Omental fat pad (tissue), 4 donors: ENCODE results near the gene PAQR5. TPM values are rescaled to one million over a fixed set of nuclear protein-coding genes. Genes with fewer than 3 reads are reported as not detected.

Experiments used
- ATAC-seq: fragments of 150-250 bp; one replicate; pipeline ENCODE4 v1.9.1; 2016; ENCODE audit warnings: mild to moderate bottlenecking, moderate library complexity; ENCODE audit not compliant: low FRiP score
- DNase-seq: peaks from one replicate; pipeline ENCODE4 v3.0.0-alpha.2; 2019; ENCODE audit warnings: low spot score
- CTCF ChIP-seq, 3 donors: fragments of 450-650 bp; IDR thresholded peaks; one replicate each; pipeline ENCODE4 v1.5.1; 2016 to 2017; ENCODE audit warnings: antibody characterized with exemption in 3 of 3, mild to moderate bottlenecking in 3 of 3, moderate library complexity in 2 of 3
- total RNA-seq, 4 donors: library from RNA; depleted of rRNA; stranded (reverse); fragments of >200 nt; gene quantifications; one replicate each; pipeline ENCODE4 v1.1.0, GENCODE V29; 2016

The PAQR5 gene
- total RNA-seq, 4 donors from 2014 or later, result 0.47 to 11.9 (median 0.86) TPM

GRCh38 chr15:69340243-69340900, 41.7 kb downstream of the PAQR5 start:
- DNase-seq (no peak), ATAC-seq (no peak)
- TF ChIP-seq CTCF (IDR thresholded peaks at IDR 0.05), result no peak

- ATAC-seq, result no peak
- DNase-seq, result no peak
Measured at GRCh38 chr15:69341356-69341755, 42.6 kb downstream of the PAQR5 start.

GRCh38 chr15:69342460-69343076, 43.9 kb downstream of the PAQR5 start:
- TF ChIP-seq CTCF (IDR thresholded peaks at IDR 0.05), result no peak
- DNase-seq (no peak), ATAC-seq (no peak)

More at GRCh38 chr15:69341356-69341755, 42.6 kb downstream of the PAQR5 start:
- TF ChIP-seq CTCF (IDR thresholded peaks at IDR 0.05), result no peak

- TF ChIP-seq CTCF (IDR thresholded peaks at IDR 0.05), result no peak
- ATAC-seq (no peak), DNase-seq (no peak)
Measured at GRCh38 chr15:69343133-69343532, 44.4 kb downstream of the PAQR5 start.

- ATAC-seq (no peak), DNase-seq (no peak)
- no peak for TF ChIP-seq CTCF (IDR thresholded peaks at IDR 0.05)
Measured at GRCh38 chr15:69344238-69344637, 45.5 kb downstream of the PAQR5 start.

- DNase-seq, result no peak
- no peak for ATAC-seq
- no peak for TF ChIP-seq CTCF (IDR thresholded peaks at IDR 0.05)
Measured at GRCh38 chr15:69346112-69346511, 47.4 kb downstream of the PAQR5 start.

- TF ChIP-seq CTCF (IDR thresholded peaks at IDR 0.05), result no peak
- DNase-seq (no peak), ATAC-seq (no peak)
Measured at GRCh38 chr15:69351333-69351732, 52.6 kb downstream of the PAQR5 start.
